ENCODE data around the gene PALLD.

DNA sequence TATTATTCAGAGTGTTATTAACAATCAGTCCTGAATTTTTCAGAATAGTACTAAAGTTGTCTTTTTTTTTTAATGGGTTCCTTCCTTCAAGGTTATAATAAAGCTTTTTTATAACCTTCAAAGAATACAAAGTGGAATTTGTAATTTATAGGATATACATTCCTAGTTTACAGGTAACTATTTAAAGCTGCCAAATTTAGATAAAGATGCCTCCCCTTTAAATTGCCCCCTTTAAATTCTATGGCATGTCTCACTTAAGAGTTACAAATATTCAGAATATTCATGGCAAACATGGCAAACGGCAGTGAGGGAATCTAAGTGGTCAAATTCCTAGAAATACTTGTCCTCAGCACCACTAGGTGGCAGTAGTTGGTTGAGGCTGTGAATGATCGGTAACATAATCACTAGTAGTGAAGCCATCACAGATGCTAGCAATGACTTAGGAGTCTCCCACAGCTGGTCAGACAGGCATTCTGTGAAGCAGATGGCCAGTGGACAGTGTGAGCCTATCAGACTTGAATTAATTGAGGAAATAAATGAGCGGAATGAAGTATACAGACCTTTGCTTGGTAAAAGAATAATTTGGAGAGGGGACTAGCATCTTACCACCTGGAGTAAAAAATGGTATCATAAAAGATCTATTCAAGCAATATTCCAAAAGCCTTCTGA is 426.8 kb downstream of the PALLD start:
- TF ChIP-seq, protein P1, sequence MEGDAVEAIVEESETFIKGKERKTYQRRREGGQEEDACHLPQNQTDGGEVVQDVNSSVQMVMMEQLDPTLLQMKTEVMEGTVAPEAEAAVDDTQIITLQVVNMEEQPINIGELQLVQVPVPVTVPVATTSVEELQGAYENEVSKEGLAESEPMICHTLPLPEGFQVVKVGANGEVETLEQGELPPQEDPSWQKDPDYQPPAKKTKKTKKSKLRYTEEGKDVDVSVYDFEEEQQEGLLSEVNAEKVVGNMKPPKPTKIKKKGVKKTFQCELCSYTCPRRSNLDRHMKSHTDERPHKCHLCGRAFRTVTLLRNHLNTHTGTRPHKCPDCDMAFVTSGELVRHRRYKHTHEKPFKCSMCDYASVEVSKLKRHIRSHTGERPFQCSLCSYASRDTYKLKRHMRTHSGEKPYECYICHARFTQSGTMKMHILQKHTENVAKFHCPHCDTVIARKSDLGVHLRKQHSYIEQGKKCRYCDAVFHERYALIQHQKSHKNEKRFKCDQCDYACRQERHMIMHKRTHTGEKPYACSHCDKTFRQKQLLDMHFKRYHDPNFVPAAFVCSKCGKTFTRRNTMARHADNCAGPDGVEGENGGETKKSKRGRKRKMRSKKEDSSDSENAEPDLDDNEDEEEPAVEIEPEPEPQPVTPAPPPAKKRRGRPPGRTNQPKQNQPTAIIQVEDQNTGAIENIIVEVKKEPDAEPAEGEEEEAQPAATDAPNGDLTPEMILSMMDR (CRISPR knock-in tag; IDR thresholded peaks at IDR 0.05): peak; percentile 89
- TF ChIP-seq SIN3A (IDR thresholded peaks at IDR 0.05; ENCODE audit: borderline replicate concordance, low read depth, low read length) (no peak), POLR2A (IDR thresholded peaks at IDR 0.05; ENCODE audit: insufficient read depth in 1 of 2, low read depth in 2 of 2, low read length in 2 of 2) (no peak), PHF21A (CRISPR knock-in tag; IDR thresholded peaks at IDR 0.05) (no peak)
